Chondrocyte (in vitro differentiated cells): ENCODE measurements around the gene UBA3. TPM values are rescaled to one million over a fixed set of nuclear protein-coding genes. Genes with fewer than 3 reads are reported as not detected.

ENCODE experiments used
- DNase-seq: peaks from one replicate; pipeline ENCODE4 v3.0.0; 2021; ENCODE audit warnings: mixed read lengths, low spot score
- H3K27ac Mint-ChIP-seq: one replicate; pipeline ENCODE4 v1.8.0; 2021; ENCODE audit warnings: mild to moderate bottlenecking, moderate library complexity, mixed read lengths; ENCODE audit not compliant: unreplicated experiment
- H3K27me3 Mint-ChIP-seq: 2 replicates; pipeline ENCODE4 v1.8.0; 2021; ENCODE audit warnings: low read depth, mixed read lengths
- H3K36me3 Mint-ChIP-seq: 2 replicates; pipeline ENCODE4 v1.8.0; 2021; ENCODE audit warnings: low read depth, mixed read lengths
- H3K4me1 Mint-ChIP-seq: 2 replicates; pipeline ENCODE4 v1.8.0; 2021; ENCODE audit warnings: low read depth, mild to moderate bottlenecking, mixed read lengths
- H3K4me3 Mint-ChIP-seq: one replicate; pipeline ENCODE4 v1.8.0; 2021; ENCODE audit warnings: mild to moderate bottlenecking, moderate library complexity, mixed read lengths; ENCODE audit not compliant: unreplicated experiment
- H3K9me3 Mint-ChIP-seq: 2 replicates; pipeline ENCODE4 v1.8.0; 2021; ENCODE audit warnings: low read depth, mixed read lengths
- total RNA-seq: library from RNA; stranded (reverse); gene quantifications from 3 replicates; pipeline ENCODE4 v1.2.1, GENCODE V29; 2021
- TF ChIP-seq, protein P1 (sequence below): fragments of 200-600 bp; sonication (generic); IDR thresholded peaks from 2 replicates; pipeline ENCODE4 v1.5.0; 2021; ENCODE audit warnings: antibody characterized with exemption, mild to moderate bottlenecking, moderate library complexity

Gene UBA3
- total RNA-seq, 1 donor from 2014 or later = 58.3 TPM

- TF ChIP-seq, protein P1, sequence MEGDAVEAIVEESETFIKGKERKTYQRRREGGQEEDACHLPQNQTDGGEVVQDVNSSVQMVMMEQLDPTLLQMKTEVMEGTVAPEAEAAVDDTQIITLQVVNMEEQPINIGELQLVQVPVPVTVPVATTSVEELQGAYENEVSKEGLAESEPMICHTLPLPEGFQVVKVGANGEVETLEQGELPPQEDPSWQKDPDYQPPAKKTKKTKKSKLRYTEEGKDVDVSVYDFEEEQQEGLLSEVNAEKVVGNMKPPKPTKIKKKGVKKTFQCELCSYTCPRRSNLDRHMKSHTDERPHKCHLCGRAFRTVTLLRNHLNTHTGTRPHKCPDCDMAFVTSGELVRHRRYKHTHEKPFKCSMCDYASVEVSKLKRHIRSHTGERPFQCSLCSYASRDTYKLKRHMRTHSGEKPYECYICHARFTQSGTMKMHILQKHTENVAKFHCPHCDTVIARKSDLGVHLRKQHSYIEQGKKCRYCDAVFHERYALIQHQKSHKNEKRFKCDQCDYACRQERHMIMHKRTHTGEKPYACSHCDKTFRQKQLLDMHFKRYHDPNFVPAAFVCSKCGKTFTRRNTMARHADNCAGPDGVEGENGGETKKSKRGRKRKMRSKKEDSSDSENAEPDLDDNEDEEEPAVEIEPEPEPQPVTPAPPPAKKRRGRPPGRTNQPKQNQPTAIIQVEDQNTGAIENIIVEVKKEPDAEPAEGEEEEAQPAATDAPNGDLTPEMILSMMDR = no peak
- Mint-ChIP-seq H3K4me3 (no peak overlapping the region), H3K9me3 (no peaks in the 10 kb centered on the region), H3K4me1 (no peaks in the 10 kb centered on the region), H3K36me3 (peaks cover 45% of the 10 kb centered on the region), H3K27ac (no peak overlapping the region), H3K27me3 (no peaks in the 10 kb centered on the region)
- no peak for DNase-seq
Observed at GRCh38 chr3:69031635-69032034, 48.5 kb downstream of the UBA3 start.

DNA sequence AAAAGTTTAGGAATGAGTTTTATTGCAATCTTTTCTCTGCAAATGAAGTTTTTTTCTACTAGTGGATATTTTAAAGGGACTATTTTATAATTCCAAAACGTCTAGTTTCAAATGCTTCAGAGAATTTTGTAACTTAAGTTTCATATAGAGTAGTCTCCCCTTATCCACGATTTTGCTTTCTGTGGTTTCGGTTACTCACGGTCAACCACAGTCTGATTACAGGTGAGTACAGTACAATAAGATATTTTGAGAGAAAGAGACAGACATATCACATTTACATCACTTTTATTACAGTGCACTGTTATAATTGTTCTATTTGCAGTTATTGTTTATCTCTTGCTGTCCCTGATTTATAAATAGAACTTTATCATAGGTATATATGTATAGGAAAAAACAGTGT lies 59.3 kb downstream of the UBA3 start:
- Mint-ChIP-seq H3K4me1 (peaks cover 9% of the 10 kb centered on the region), H3K9me3 (no peaks in the 10 kb centered on the region), H3K4me3 (no peak overlapping the region), H3K36me3 (peaks cover 18% of the 10 kb centered on the region), H3K27me3 (no peaks in the 10 kb centered on the region), H3K27ac (no peak overlapping the region)
- TF ChIP-seq, protein P1 = no peak
- no peak for DNase-seq

DNA sequence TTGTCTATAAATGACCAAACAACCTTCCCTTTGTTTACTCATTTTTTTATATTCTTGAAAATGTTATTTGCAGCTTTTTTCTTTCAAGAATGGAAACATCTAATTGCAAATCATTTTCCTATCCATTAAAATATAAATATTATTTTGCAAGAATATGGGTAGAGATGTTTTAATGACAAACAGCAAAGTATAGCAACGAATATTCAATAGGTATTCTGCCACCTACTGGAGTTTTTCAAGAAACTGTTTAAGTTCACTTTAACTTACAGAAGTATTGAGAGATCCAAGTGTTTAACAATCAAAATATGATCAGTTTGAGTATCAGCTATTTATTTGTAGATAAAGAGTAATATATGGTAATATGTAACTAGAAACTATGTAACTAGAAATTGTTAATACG lies 59.7 kb downstream of the UBA3 start:
- TF ChIP-seq, protein P1 = peak; percentile 80
- Mint-ChIP-seq H3K4me3 (no peak overlapping the region), H3K4me1 (peaks cover 9% of the 10 kb centered on the region), H3K27ac (no peak overlapping the region), H3K36me3 (peaks cover 14% of the 10 kb centered on the region), H3K27me3 (no peaks in the 10 kb centered on the region), H3K9me3 (no peaks in the 10 kb centered on the region)
- DNase-seq = no peak

GRCh38 chr3:69016901-69017300 lies 63.3 kb downstream of the UBA3 start:
- Mint-ChIP-seq H3K27me3 (no peaks in the 10 kb centered on the region), H3K9me3 (no peaks in the 10 kb centered on the region), H3K27ac (no peak overlapping the region), H3K36me3 (peaks cover 11% of the 10 kb centered on the region), H3K4me3 (no peak overlapping the region), H3K4me1 (peaks cover 35% of the 10 kb centered on the region)
- DNase-seq = no peak
- TF ChIP-seq, protein P1 = no peak

DNA sequence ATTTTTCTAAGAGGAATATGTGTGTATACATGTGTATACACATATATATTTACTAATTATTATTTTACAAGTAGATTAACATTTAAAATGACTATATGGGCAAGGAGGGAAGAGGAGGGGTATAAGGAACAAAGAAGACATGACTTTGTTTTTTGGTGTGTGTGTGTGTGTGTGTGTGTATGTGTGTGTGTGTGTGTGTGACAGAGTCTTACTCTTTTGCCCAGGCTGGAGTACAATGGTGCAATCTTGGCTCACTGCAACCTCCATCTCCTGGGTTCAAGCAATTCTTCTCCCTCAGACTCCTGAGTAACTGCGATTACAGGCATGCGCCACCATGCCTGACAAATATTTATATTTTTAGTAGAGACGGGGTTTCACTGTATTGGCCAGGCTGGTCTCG lies 64.1 kb downstream of the UBA3 start:
- Mint-ChIP-seq H3K4me3 (no peak overlapping the region), H3K27ac (no peak overlapping the region), H3K4me1 (peaks cover 41% of the 10 kb centered on the region), H3K36me3 (peaks cover 9% of the 10 kb centered on the region), H3K9me3 (no peaks in the 10 kb centered on the region), H3K27me3 (no peaks in the 10 kb centered on the region)
- no peak for DNase-seq
- TF ChIP-seq, protein P1 = no peak
